Islet of Langerhans (tissue), 1 donor: ENCODE data around the gene TGM5.
A peak's percentile ranks its signal among the peaks of the same experiment; 100 is the strongest.
"Not testable (repeated sequence)": the region's sequence is repeated elsewhere in the genome, so short reads cannot be mapped to it uniquely, and the experiment has no call there.

Experiments
- FAIRE-seq: peaks from one replicate; lab custom pipeline; 2011; peaks lifted over from hg19 to GRCh38; lab: Jason Lieb, UNC

The TGM5 gene

GRCh38 chr15:43214592-43215295 lies 52.0 kb downstream of the TGM5 start:
- no peak for FAIRE-seq

- FAIRE-seq = no peak
These were observed 52.6 kb downstream of the TGM5 start for GRCh38 chr15:43214169-43214568.

- no peak for FAIRE-seq
These were observed 53.3 kb downstream of the TGM5 start for GRCh38 chr15:43213466-43213865.

- FAIRE-seq = no peak
These were observed 53.8 kb downstream of the TGM5 start for GRCh38 chr15:43212951-43213350.

GRCh38 chr15:43212299-43212698 lies 54.4 kb downstream of the TGM5 start:
- no peak for FAIRE-seq

- FAIRE-seq = no peak
These were observed 55.4 kb downstream of the TGM5 start for GRCh38 chr15:43211224-43211735.

- FAIRE-seq = no peak
These were observed 55.9 kb downstream of the TGM5 start for GRCh38 chr15:43210807-43211206.

- FAIRE-seq = no peak
These were observed 56.5 kb downstream of the TGM5 start for GRCh38 chr15:43210172-43210745.

- no peak for FAIRE-seq
These were observed 57.5 kb downstream of the TGM5 start for GRCh38 chr15:43209059-43209824.

- no peak for FAIRE-seq
These were observed 58.4 kb downstream of the TGM5 start for GRCh38 chr15:43208052-43209002.

- no peak for FAIRE-seq
These were observed 59.7 kb downstream of the TGM5 start for GRCh38 chr15:43207024-43207423.

- FAIRE-seq = no peak
These were observed 60.7 kb downstream of the TGM5 start for GRCh38 chr15:43206054-43206453.

GRCh38 chr15:43204016-43204901 lies 62.5 kb downstream of the TGM5 start:
- no peak for FAIRE-seq

GRCh38 chr15:43199945-43200488 lies 66.7 kb downstream of the TGM5 start:
- no peak for FAIRE-seq

- FAIRE-seq = no peak
These were observed 67.7 kb downstream of the TGM5 start for GRCh38 chr15:43198992-43199391.

GRCh38 chr15:43198556-43198955 lies 68.2 kb downstream of the TGM5 start:
- FAIRE-seq = not testable (repeated sequence)

- not testable (repeated sequence) for FAIRE-seq
These were observed 69.0 kb downstream of the TGM5 start for GRCh38 chr15:43197773-43198172.

GRCh38 chr15:43196760-43197548 lies 69.8 kb downstream of the TGM5 start:
- no peak for FAIRE-seq

GRCh38 chr15:43194795-43195194 lies 71.9 kb downstream of the TGM5 start:
- no peak for FAIRE-seq

- peak; percentile 36 for FAIRE-seq
These were observed 73.0 kb downstream of the TGM5 start for GRCh38 chr15:43193710-43194109.
